Measurements from ENCODE around the gene RNF145.
"Not testable (repeated sequence)": the region's sequence is repeated elsewhere in the genome, so short reads cannot be mapped to it uniquely, and the experiment has no call there.

Gene RNF145

GRCh38 chr5:159189310-159189709, 20.0 kb downstream of the RNF145 start:
- DNase-seq (ENCODE audit: low spot score): no peak

GRCh38 chr5:159187719-159188118, 21.6 kb downstream of the RNF145 start:
- DNase-seq (ENCODE audit: low spot score): no peak

- DNase-seq (ENCODE audit: low spot score): no peak
Observed at GRCh38 chr5:159186319-159186718, 23.0 kb downstream of the RNF145 start.

DNA sequence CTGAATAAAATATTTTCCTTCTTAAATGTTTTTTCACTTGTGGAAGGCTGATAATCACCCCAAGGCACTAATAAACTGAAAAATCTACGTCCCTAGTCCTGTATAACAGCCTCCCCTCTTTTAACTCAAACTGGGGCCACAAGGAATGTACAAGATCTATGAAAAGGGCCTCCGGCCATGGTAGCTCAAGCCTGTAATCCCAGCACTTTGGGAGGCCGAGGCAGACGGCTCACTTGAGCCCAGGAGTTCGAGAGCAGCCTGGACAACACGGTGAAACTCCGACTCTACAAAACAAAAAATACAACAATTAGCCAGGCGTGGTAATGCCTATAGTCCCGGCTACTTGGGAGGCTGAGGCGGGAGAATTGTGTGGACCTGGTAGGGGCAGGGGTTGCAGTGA, 23.6 kb downstream of the RNF145 start:
- no peak for DNase-seq (ENCODE audit: low spot score)

DNA sequence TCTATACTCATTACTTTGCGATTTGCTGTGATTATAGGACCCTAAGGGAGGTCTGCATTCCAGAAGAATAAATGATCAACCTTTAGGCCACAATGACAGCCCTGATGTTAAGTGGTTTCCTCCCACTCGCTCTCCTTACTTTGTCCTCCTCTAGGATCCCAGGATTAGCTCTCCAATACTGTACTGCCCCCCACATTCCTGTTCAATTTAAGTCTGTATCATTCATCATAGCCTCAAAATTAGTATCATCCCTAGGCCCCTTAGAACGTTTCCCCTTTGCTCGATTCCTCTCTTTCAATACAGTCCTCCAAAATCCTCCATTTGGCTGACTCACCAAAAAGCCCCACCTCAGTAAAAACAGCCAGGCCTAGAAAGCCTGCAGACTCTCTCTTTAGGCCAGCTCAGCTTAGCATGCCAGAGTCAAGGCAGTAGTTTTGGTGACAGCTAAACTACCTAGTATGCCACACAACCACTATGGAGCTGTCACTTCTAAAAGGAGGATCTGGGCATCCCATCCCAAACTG, 24.4 kb downstream of the RNF145 start:
- peak; percentile 65 for DNase-seq (ENCODE audit: low spot score)

DNA sequence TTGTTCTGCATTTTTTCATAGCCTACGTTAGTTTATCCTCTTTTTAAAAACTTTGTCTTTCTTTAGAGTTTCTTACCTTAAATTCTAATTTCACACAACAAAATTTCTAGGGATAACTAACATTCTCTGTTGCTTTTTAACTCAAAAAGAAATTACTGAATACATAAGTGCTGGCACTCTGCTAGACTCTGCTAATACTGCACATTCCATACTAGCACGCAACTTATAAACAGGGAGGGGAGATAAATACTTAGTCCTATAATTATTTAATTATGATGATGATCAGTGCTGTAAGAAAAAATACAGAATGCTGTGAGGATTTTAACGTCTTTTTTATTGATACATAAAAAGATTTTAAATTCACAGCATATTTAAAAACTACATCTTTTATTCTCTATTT, 25.1 kb downstream of the RNF145 start:
- DNase-seq (ENCODE audit: low spot score): no peak

DNA sequence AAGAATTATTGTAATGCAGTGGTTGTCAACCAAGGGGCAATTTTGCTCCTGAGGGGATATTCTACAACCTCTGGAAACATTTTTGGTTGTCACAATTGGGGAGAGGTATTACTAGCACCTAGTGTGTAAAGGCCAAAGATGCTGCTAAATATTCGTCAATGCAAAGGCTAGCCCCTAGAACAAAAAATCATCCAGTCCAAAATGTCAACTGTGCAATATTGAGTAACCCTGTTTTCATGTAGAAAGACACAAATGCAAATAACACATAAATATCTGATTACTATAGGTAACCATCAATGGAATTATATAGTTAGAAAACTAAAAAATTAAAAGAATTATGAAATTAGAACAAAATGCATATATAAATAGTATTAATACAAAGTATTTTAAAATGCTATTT, 26.1 kb downstream of the RNF145 start:
- DNase-seq (ENCODE audit: low spot score): no peak

GRCh38 chr5:159182691-159183090, 26.7 kb downstream of the RNF145 start:
- DNase-seq (ENCODE audit: low spot score): no peak

DNA sequence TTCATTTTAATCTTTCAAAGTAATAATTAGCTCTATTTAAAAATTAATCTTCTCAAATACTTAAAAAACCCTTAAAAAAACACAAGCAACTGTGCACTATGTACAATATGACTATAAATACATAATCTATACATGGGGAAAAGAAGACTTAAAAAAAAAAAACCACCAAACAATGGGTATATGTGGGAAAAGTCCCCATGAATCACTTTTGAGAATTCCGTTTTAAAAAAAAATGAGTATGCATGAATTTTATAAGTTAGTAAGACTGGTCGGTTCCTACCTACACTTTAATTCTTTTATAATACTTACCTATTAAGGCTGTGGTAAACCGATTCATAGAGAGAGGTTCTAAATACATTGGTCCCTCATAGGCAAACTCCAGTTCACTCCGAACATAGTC, 27.7 kb downstream of the RNF145 start:
- no peak for DNase-seq (ENCODE audit: low spot score)

DNA sequence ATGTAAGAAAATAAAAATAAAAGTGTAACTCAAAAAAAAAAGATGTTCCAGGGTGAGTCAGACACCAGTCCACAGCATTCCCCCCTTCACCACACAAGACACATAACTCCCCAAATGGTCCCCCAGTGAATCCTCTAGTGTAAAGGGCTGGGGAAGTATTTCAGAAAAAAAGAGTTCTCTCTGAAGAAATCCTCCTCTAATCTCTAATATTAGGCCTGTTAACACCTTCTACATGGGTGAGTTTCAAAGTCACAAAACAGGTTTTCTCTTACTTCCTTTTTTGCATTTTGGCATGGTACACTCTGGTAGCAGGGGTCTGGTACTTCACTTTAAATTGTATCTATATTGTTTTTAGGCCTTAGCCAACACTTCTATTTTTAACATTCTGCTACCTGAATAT, 28.2 kb downstream of the RNF145 start:
- no peak for DNase-seq (ENCODE audit: low spot score)

GRCh38 chr5:159179529-159180305, 29.6 kb downstream of the RNF145 start:
- DNase-seq (ENCODE audit: low spot score): no peak

- DNase-seq (ENCODE audit: low spot score): peak; percentile 88
Observed at GRCh38 chr5:159178978-159179377, 30.4 kb downstream of the RNF145 start.

- no peak for DNase-seq (ENCODE audit: low spot score)
Observed at GRCh38 chr5:159175547-159175946, 33.8 kb downstream of the RNF145 start.

GRCh38 chr5:159174511-159175168, 34.7 kb downstream of the RNF145 start:
- DNase-seq (ENCODE audit: low spot score): no peak

DNA sequence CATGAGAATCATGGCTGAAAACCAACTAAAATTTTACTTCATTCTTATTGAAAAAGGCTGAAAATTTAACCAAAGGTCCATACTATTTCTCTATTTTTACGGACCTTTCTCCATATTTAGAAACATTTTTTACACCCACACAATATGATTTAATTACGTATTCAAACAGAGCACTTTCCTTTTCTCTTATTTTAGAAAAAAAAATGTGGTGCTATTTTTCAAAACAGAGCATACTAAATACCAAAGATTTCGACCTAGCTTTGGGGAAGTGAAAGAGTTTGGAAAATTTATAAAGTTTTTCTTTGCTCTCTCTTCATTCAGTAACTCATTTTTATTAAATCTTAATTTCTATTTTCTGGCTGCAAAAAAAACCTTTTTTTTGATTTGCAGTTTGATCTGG, 38.1 kb downstream of the RNF145 start:
- DNase-seq (ENCODE audit: low spot score): no peak

GRCh38 chr5:159170021-159170420, 39.3 kb downstream of the RNF145 start:
- DNase-seq (ENCODE audit: low spot score): no peak

DNA sequence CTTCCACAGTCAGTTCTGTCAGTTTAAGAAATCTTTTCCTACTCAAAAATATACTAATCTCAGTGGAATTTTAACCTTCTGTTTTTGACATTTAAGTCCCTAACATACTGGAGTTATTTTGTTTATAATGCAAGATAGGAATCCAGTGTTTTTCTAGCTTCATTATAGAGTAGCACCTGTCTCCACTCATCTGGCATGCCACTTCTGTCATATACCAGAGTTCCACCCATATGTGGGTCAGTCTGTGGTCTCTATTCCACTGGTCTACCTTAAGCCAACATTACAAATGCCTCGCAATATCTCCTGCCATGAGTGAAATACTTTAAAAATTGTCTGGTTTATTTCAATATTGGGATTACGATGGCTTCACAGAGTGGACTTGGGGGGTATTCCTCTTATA, 42.9 kb downstream of the RNF145 start:
- DNase-seq (ENCODE audit: low spot score): no peak

DNA sequence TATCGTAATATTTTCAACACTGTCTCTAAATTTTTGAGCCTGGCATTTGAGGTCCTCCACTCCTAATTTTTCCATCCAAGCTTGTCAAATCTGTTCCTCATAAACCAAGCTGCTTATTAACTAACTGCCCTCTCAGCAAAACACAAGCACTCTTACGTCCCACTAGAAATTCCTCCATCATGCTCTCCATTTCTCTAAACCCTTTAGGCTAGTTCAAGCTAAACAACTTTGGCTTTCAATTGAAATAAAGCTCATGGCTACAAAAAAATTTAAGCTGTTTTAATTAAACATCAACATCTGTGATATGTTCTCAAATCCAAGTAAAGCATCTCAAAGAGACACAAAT, 45.7 kb downstream of the RNF145 start:
- DNase-seq (ENCODE audit: low spot score): no peak

GRCh38 chr5:159163027-159163700, 46.2 kb downstream of the RNF145 start:
- DNase-seq (ENCODE audit: low spot score): peak; percentile 93

GRCh38 chr5:159161361-159162214, 47.8 kb downstream of the RNF145 start:
- no peak for DNase-seq (ENCODE audit: low spot score)

- DNase-seq (ENCODE audit: low spot score): not testable (repeated sequence)
Observed at GRCh38 chr5:159158553-159159091, 50.7 kb downstream of the RNF145 start.

GRCh38 chr5:159157552-159157951, 51.8 kb downstream of the RNF145 start:
- no peak for DNase-seq (ENCODE audit: low spot score)
